ENCODE results near the gene BEST4.

Gene BEST4

GRCh38 chr1:44788120-44788860 is at the start of gene BEST4:
TSS of gene BEST4 (minus strand) at chr1:44788170. CDS start at chr1:44787705, 465 bp downstream.
- in situ Hi-C loops (cut with MboI; ENCODE audit: low pct_unique_long_range_greater_than_20kb, low sequenced_read_pairs, unreplicated experiment), result no loop called here
- no peak for TF ChIP-seq CTCF (IDR thresholded peaks at IDR 0.05; ENCODE audit: extremely low read depth, insufficient read depth, missing control alignments)
- no peak for DNase-seq (ENCODE audit: low spot score)

- peak; percentile 84 for TF ChIP-seq CTCF (IDR thresholded peaks at IDR 0.05; ENCODE audit: extremely low read depth, insufficient read depth, missing control alignments)
- peak; percentile 86 for DNase-seq (ENCODE audit: low spot score)
- in situ Hi-C loops (cut with MboI; ENCODE audit: low pct_unique_long_range_greater_than_20kb, low sequenced_read_pairs, unreplicated experiment), result loop anchor here (25.0 kb wide), 1 partner anchor 476 kb away; no protein-coding TSS in a partner anchor
These were observed 48.0 kb upstream of the BEST4 start for GRCh38 chr1:44835738-44836675.

GRCh38 chr1:44834328-44834727 is 46.4 kb upstream of the BEST4 start:
- no peak for TF ChIP-seq CTCF (IDR thresholded peaks at IDR 0.05; ENCODE audit: extremely low read depth, insufficient read depth, missing control alignments)
- in situ Hi-C loops (cut with MboI; ENCODE audit: low pct_unique_long_range_greater_than_20kb, low sequenced_read_pairs, unreplicated experiment), result loop anchor here (25.0 kb wide), 1 partner anchor 478 kb away; no protein-coding TSS in a partner anchor
- DNase-seq (ENCODE audit: low spot score), result no peak

- TF ChIP-seq CTCF (IDR thresholded peaks at IDR 0.05; ENCODE audit: extremely low read depth, insufficient read depth, missing control alignments), result no peak
- no peak for DNase-seq (ENCODE audit: low spot score)
- in situ Hi-C loops (cut with MboI; ENCODE audit: low pct_unique_long_range_greater_than_20kb, low sequenced_read_pairs, unreplicated experiment), result loop anchor here (25.0 kb wide), 1 partner anchor 480 kb away; no protein-coding TSS in a partner anchor
These were observed 44.2 kb upstream of the BEST4 start for GRCh38 chr1:44832056-44832705.

- in situ Hi-C loops (cut with MboI; ENCODE audit: low pct_unique_long_range_greater_than_20kb, low sequenced_read_pairs, unreplicated experiment), result loop anchor here (25.0 kb wide), 1 partner anchor 481 kb away; no protein-coding TSS in a partner anchor
- no peak for DNase-seq (ENCODE audit: low spot score)
- no peak for TF ChIP-seq CTCF (IDR thresholded peaks at IDR 0.05; ENCODE audit: extremely low read depth, insufficient read depth, missing control alignments)
These were observed 43.5 kb upstream of the BEST4 start for GRCh38 chr1:44831516-44831915.

- in situ Hi-C loops (cut with MboI; ENCODE audit: low pct_unique_long_range_greater_than_20kb, low sequenced_read_pairs, unreplicated experiment), result loop anchor here (25.0 kb wide), 1 partner anchor 481 kb away; no protein-coding TSS in a partner anchor
- no peak for DNase-seq (ENCODE audit: low spot score)
- no peak for TF ChIP-seq CTCF (IDR thresholded peaks at IDR 0.05; ENCODE audit: extremely low read depth, insufficient read depth, missing control alignments)
These were observed 42.9 kb upstream of the BEST4 start for GRCh38 chr1:44830900-44831304.
